Ammon's horn (tissue), 1 donor: Measurements from ENCODE around the gene OPA3.

Experiments used
- DNase-seq: peaks from one replicate; pipeline ENCODE4 v3.0.0-alpha.2; 2016; ENCODE audit warnings: low spot score

OPA3 gene

GRCh38 chr19:45567609-45568008 is 17.0 kb downstream of the OPA3 start:
- DNase-seq: no peak

GRCh38 chr19:45564131-45564780 is 20.3 kb downstream of the OPA3 start:
- DNase-seq: no peak

GRCh38 chr19:45560686-45561085 is 23.9 kb downstream of the OPA3 start:
- no peak for DNase-seq

GRCh38 chr19:45560038-45560437 is 24.6 kb downstream of the OPA3 start:
- DNase-seq: no peak

- peak; percentile 73 for DNase-seq
Observed at GRCh38 chr19:45558399-45558878, 26.2 kb downstream of the OPA3 start.

GRCh38 chr19:45556835-45557234 is 27.8 kb downstream of the OPA3 start:
- DNase-seq: no peak

GRCh38 chr19:45554481-45554880 is 30.1 kb downstream of the OPA3 start:
- no peak for DNase-seq

- peak; percentile 45 for DNase-seq
Observed at GRCh38 chr19:45553464-45553863, 31.1 kb downstream of the OPA3 start.

- no peak for DNase-seq
Observed at GRCh38 chr19:45547965-45548609, 36.5 kb downstream of the OPA3 start.

GRCh38 chr19:45547211-45547770 is 37.3 kb downstream of the OPA3 start:
- no peak for DNase-seq

- DNase-seq: no peak
Observed at GRCh38 chr19:45542234-45542668, 42.4 kb downstream of the OPA3 start.

- DNase-seq: no peak
Observed at GRCh38 chr19:45539459-45539858, 45.1 kb downstream of the OPA3 start.

- no peak for DNase-seq
Observed at GRCh38 chr19:45531349-45531748, 53.3 kb downstream of the OPA3 start.

- DNase-seq: no peak
Observed at GRCh38 chr19:45529420-45529785, 55.2 kb downstream of the OPA3 start.

GRCh38 chr19:45528744-45529419 is 55.7 kb downstream of the OPA3 start:
- peak; percentile 72 for DNase-seq

- no peak for DNase-seq
Observed at GRCh38 chr19:45528149-45528743, 56.4 kb downstream of the OPA3 start.

- DNase-seq: no peak
Observed at GRCh38 chr19:45527731-45528130, 56.9 kb downstream of the OPA3 start.

- DNase-seq: no peak
Observed at GRCh38 chr19:45526971-45527370, 57.6 kb downstream of the OPA3 start.

GRCh38 chr19:45526143-45526542 is 58.5 kb downstream of the OPA3 start:
- DNase-seq: peak; percentile 82

- DNase-seq: peak; percentile 54
Observed at GRCh38 chr19:45524575-45525129, 60.0 kb downstream of the OPA3 start.

- DNase-seq: peak; percentile 93
Observed at GRCh38 chr19:45523642-45524256, 60.9 kb downstream of the OPA3 start.
